ENCODE data around the gene BCL2L12.
"Not testable (repeated sequence)": the region's sequence is repeated elsewhere in the genome, so short reads cannot be mapped to it uniquely, and the experiment has no call there.

BCL2L12 gene

DNA sequence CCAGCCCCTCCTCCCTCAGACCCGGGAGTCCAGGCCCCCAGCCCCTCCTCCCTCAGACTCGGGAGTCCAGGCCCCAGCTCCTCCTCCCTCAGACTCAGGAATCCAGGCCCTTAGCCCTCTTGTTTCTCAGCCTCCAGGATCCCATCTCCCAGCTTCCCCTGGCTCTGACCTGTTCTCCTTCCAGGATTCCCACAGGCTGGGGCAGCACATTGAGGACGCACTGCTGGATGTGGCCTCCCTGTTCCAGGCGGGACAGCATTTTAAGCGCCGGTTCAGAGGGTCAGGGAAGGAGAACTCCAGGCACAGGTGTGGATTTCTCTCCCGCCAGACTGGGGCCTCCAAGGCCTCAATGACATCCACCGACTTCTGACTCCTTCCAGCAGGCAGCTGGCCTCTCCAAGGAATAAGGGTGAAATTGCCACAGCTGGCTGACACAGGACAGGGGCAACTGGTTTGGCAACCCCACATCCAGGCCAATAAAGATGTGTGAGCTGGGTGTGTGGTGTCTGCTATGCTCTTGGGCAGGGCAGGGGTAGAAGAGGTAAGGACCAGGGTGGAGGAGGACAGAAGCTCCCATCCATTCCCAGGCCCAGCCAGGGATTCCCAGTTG lies 47.6 kb downstream of the BCL2L12 start:
- DNase-seq = no peak

DNA sequence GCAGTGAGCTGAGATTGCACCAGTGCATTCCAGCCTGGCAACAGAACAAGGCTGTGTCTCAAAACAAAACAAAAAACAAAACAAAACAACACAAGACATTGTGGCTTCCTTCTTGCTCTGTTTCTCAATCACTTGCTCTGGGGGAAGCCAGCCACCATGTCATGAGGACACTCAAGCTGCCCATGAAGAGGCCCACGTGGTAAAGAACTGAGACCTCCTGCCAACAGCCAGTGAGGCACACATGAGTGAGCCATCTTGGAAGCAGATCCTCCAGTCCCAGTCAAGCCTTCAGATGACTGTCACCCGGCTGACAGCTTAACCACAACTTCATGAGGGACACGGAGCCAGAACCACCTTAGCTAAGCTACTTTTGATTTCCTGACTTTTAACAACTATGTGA lies 50.4 kb downstream of the BCL2L12 start:
- DNase-seq = no peak

DNA sequence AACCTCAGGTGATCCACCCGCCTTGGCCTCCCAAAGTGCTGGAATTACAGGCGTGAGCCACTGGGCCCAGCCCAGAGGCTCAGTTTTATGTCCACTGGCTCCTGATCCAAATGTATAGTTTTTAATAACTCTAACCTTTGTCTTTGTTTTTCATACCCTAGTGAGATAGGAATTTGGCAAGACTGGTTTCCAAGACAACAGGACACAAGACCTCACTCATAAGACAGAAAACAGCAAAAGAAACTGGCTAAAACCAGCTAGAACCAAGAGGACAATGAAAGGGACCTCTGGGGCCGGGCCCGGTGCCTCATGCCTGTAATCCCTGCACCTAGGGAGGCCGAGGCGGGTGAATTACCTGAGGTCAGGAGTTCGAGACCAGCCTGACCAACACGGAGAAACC lies 52.8 kb downstream of the BCL2L12 start:
- no peak for DNase-seq

DNA sequence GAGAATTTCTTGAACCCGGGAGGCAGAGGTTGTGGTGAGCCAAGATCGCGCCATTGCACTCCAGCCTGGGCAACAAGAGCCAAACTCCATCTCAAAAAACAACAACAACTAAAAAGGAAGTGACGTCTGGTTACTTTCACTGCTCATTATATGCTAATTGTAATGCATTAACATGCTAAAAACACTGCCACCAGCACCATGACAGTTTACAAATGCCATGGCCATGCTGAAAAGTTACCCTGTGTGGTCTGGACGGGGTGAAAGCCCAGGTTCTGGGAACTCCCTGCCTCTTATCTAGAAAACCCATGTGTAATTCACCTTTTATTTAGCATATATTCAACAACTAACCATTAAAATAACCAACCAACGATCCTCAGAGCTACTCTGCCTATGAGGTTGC lies 53.3 kb downstream of the BCL2L12 start:
- no peak for DNase-seq

DNA sequence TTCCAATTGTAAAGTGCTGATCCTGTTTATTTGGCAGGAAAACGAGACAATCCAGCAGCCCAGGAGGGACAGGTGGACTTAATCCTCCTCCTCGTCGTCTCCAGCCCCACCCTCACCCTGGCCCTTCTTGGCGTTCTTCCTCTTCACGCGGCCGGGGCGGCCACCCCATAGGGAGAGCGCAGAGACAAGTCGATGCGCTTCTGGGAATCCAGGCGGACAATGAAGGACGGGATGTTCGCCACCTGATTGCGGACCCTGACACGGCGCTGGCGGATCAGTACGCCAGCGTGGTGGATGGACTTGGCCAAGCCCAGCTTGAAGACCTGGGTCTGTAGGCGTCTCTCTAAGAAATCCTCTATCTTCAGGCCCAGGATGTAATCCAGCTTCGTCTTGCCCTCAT lies 53.7 kb downstream of the BCL2L12 start:
- not testable (repeated sequence) for DNase-seq

Data from NCI-H1092 treated with DMSO at 0.1 percent for 48 hours (cell line).